MG63 (cell line): ENCODE data around the gene TEAD1. TPM values are rescaled to one million over a fixed set of nuclear protein-coding genes. Genes with fewer than 3 reads are reported as not detected.

Source experiments
- DNase-seq: peaks from one replicate; pipeline ENCODE4 v3.0.0-alpha.2; 2020
- H3K27me3 ChIP-seq: fragments of 250-450 bp; sonication (Bioruptor Pico); 2 replicates; pipeline ENCODE4 v1.5.1; 2020; ENCODE audit warnings: mild to moderate bottlenecking, moderate library complexity
- H3K36me3 ChIP-seq: fragments of 250-450 bp; sonication (Bioruptor Pico); 2 replicates; pipeline ENCODE4 v1.5.1; 2020; ENCODE audit warnings: mild to moderate bottlenecking, moderate library complexity
- H3K4me3 ChIP-seq: fragments of 250-450 bp; sonication (Bioruptor Pico); 2 replicates; pipeline ENCODE4 v1.5.1; 2020; ENCODE audit warnings: mild to moderate bottlenecking, moderate library complexity
- H3K9me3 ChIP-seq: fragments of 250-450 bp; sonication (Bioruptor Pico); 2 replicates; pipeline ENCODE4 v1.5.1; 2020; ENCODE audit warnings: mild to moderate bottlenecking, moderate library complexity
- total RNA-seq: library from RNA; depleted of rRNA; stranded (reverse); fragments of >200 nt; shearing (Covaris generic); gene quantifications from 2 replicates; pipeline ENCODE4 v1.2.3, GENCODE V29; 2014; ENCODE audit warnings: low replicate concordance; rRNA removed

Gene TEAD1
- 16.9 and 17.5 TPM in 2 replicates for total RNA-seq

DNA sequence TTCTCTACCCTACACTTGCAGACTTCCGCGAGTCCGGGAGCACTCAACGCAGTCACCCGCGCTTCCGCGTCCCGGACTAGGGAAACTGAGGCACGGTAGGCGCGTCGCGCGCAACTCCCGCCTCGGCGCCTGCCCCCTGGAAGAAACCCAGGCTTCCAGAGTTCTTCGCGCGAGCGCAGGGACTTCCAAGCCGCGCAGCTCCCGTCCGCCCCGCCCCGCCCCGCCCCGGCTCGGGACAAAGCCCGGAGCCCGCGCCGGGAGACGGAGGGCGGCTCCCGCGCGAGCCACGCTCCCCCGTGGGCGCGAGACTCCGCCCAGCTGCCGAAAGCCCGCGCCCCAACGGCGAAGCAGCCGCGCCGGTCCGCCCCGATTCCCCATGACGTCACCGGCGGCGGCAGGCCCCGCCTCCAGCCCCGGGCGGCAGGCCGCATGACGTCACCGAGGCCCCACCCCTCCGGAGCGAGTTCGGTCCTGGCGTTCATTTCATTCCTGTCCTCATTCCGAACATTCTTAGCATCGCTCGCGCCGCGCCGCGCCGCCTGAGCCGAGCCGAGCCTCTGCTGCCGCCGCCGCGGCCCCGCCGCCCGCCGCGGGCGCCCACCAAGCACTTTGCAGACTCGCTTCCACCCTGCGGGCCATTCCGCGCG is at the start of gene TEAD1:
Gene TEAD1 (plus strand): TSS at position 498 of the 647 bp plus-strand sequence.
- peak; percentile 94 for DNase-seq
- Histone ChIP-seq H3K36me3 (peaks cover 27% of the 10 kb centered on the region), H3K9me3 (no peaks in the 10 kb centered on the region), H3K4me3 (peak within 1 kb of the TSS; percentile 70), H3K27me3 (no peaks in the 10 kb centered on the region)

DNA sequence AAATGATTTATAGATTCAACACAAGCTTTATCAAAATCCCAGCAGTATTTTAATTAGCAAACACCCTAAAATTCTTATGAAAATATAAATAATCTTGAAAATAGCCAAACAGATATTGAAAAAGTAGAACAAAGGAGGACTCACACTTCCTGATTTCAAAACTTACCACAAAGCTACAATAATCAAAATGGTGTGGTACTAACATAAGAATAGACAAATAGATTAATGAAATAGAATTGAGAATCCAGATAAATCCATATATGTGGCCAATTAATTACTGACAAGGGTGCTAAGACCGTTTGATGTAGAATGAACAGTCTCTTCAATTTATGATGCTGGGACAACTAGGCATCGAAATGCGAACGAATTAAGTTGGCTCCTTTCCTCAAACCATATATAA is 49.6 kb upstream of the TEAD1 start:
- Histone ChIP-seq H3K27me3 (no peaks in the 10 kb centered on the region), H3K4me3 (no peak overlapping the region), H3K9me3 (peaks cover 15% of the 10 kb centered on the region), H3K36me3 (no peaks in the 10 kb centered on the region)
- no peak for DNase-seq

DNA sequence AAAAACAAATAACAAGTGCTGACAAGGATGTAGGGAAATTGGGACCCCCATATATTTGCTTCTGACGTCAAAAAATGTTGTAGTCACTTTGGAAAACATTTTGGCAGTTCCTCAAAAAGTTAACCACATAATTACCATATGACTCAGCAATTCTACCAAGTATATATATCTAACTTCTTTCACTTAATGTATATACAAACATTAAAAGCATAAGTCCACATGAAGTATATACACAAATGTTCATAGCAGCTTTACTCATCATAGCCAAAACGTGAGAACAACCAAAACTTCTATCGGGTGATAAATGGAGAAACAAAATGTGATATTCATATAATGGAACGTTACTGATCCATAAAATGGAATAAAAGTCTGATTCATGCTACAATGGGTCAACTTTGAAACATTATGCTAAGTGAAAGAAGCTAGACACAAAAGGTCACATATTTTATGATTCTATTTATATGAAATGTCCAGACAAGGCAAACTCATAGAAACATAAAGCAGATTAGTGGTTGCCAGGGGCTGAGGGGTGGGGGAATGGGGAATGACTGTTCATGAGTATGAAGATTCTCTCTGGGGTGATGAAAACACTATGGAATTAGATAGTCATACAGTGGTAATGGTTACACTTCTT is 48.7 kb upstream of the TEAD1 start:
- Histone ChIP-seq H3K9me3 (peaks cover 15% of the 10 kb centered on the region), H3K27me3 (no peaks in the 10 kb centered on the region), H3K36me3 (no peaks in the 10 kb centered on the region), H3K4me3 (no peak overlapping the region)
- DNase-seq: peak; percentile 89

DNA sequence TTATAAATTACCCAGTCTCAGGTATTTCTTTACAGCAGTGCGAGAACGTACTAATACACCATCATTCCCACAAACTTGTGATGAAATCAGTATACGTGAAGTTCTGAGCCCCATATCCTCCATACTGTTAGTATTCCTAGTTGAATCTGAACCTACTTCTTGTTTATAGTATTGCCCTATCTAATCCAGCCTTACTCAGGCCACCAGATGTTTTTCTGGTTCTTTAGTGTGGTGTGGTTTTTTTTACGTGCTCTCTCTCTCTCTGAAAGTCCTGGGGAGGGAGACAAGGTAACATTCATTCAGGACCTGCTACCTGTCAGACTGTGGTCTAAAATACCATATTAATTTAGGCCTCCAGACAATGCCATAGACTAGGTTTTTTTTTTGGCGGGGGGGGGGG is 47.6 kb upstream of the TEAD1 start:
- no peak for DNase-seq
- H3K36me3 ChIP-seq: no peaks in the 10 kb centered on the region
- H3K4me3 ChIP-seq: no peak overlapping the region
- H3K9me3 ChIP-seq: peaks cover 15% of the 10 kb centered on the region
- no peaks in the 10 kb centered on the region for H3K27me3 ChIP-seq

DNA sequence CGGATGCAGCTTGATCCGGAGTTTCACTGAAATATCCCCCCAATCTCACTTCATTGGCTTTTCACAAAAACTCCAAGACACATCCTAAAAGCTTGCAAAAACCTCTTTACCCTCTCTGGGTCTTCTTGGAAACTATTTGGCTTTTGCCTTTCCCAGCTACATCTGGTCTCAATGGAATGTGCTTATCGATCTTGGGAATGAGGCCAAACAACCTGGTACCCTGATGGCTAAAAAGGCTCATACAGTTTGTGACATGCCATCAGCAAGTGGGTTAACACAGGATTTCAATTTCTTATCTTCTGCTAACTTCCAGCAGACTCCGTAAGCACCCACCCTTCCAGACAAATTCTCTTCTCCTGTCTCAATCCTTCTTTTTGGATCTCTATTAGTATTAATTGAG is 45.9 kb upstream of the TEAD1 start:
- DNase-seq: no peak
- H3K4me3 ChIP-seq: no peak overlapping the region
- H3K27me3 ChIP-seq: no peaks in the 10 kb centered on the region
- H3K9me3 ChIP-seq: peaks cover 15% of the 10 kb centered on the region
- H3K36me3 ChIP-seq: no peaks in the 10 kb centered on the region

DNA sequence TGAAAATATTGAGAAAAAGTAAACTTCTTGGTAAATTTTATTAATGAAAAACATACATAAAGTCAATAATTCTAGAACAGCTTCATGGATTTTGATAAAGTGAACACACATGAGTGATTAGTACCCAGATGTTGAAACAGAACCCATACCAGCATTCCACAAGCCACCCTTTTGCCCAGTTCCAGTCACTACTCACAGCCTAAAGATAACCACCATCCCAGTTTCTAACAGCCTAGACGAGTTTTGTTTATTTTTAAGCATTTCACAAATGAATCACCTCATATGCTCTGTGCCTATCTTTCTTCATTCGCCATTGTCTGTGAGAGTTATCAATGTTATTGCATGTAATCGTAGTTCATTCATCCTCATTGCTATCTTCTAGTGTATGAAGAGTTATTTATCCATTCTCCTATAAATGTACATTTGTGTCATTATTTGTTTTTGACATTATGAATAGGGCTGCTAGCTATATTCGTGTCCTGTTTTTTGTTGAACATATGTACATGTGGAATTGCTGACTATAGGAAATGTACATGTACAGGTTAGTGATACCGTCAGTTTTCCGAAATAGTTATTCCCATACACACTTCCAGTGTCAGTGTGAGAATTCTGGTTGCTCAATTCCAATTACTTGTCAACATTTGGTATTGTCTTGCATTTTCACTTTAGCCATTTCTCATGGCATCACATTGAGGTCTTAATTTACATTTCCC is 44.5 kb upstream of the TEAD1 start:
- DNase-seq: peak; percentile 47
- H3K4me3 ChIP-seq: no peak overlapping the region
- peaks cover under 1% of the 10 kb centered on the region for H3K9me3 ChIP-seq
- H3K36me3 ChIP-seq: no peaks in the 10 kb centered on the region
- H3K27me3 ChIP-seq: no peaks in the 10 kb centered on the region

DNA sequence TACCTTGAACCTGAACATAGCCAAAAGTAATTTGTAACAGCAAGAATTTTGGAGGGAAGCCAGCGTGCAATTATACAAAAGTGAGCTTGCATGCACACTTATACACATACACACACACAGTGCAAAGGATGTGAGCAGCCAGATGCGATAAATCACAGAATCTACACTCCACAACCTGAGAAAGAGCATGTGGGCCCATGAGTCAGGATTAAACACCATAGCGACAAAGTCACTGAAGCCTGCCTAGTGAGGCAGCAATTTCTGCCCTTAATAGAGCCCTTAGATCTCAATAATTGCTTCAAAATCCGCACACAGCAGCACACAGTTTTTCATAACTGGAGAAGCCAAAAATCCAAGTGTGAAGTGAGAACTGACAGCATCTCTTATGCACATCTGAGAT is 42.6 kb upstream of the TEAD1 start:
- no peaks in the 10 kb centered on the region for H3K9me3 ChIP-seq
- no peak for DNase-seq
- H3K4me3 ChIP-seq: no peak overlapping the region
- H3K36me3 ChIP-seq: no peaks in the 10 kb centered on the region
- no peaks in the 10 kb centered on the region for H3K27me3 ChIP-seq

DNA sequence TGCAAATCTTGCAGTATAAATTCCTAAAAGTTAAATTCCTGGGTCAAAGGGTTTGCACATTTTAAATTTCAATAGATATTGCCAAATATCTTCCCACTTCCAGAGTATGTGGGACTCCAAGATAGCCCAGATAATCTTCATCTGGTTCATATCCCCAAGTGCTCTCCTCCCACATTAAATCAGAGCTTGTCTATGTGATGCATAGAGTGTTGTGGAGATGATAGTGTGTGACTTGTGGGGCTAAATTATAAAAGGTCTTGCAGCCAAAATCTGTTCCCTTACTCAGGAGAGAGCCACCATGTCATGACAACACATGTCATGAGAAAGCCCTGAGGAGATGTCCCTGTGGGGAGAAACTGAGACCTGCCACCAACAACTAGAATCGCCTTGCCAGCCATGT is 39.9 kb upstream of the TEAD1 start:
- no peaks in the 10 kb centered on the region for H3K9me3 ChIP-seq
- DNase-seq: no peak
- no peak overlapping the region for H3K4me3 ChIP-seq
- no peaks in the 10 kb centered on the region for H3K27me3 ChIP-seq
- no peaks in the 10 kb centered on the region for H3K36me3 ChIP-seq

DNA sequence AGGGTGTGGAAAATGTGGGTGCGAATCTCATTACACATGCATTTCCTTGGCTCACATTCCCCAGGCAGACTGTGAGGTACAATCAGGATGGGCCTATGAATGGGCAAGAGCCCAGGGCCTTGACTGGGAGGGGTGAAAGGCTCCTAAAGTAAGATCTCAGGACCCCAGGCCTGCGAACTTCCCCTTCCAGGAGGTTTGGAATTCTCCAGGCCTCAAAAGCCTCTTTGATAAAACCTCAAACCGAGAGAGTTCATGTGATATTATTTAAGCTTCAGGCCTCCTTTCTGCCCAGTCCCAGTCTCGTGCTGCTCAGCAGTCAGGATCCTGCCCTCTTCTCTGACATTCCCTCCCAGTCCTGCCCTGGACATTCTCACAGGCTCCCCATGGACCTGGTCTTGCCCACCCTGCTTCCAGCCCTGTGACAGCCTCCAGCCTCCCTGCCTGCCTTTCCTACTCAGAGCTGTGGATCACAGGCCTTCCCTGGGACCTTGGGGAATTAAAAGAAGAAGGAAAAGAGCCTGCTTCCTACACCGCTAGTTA is 37.3 kb upstream of the TEAD1 start:
- DNase-seq: no peak
- Histone ChIP-seq H3K36me3 (no peaks in the 10 kb centered on the region), H3K27me3 (no peaks in the 10 kb centered on the region), H3K9me3 (no peaks in the 10 kb centered on the region), H3K4me3 (no peak overlapping the region)

DNA sequence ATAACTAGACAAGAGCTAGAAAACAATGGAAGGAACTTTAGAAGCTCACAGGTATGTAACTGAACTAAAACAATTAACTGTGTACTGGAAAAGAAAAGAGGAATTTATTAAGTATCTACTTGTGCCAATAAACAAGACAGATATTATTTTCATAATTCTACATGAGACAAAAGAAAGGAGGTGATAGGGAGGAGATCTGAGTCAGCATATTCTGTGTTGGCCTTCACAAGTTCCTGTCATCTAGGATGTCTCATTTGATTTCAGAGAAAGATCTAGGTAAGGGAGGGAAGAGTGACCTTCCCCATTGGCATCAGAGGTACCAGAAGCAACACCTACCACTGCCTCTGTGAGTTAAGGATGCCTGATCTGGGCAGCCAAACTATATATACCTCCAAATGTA is 34.8 kb upstream of the TEAD1 start:
- no peaks in the 10 kb centered on the region for H3K36me3 ChIP-seq
- no peak for DNase-seq
- no peaks in the 10 kb centered on the region for H3K27me3 ChIP-seq
- H3K4me3 ChIP-seq: no peak overlapping the region
- no peaks in the 10 kb centered on the region for H3K9me3 ChIP-seq

DNA sequence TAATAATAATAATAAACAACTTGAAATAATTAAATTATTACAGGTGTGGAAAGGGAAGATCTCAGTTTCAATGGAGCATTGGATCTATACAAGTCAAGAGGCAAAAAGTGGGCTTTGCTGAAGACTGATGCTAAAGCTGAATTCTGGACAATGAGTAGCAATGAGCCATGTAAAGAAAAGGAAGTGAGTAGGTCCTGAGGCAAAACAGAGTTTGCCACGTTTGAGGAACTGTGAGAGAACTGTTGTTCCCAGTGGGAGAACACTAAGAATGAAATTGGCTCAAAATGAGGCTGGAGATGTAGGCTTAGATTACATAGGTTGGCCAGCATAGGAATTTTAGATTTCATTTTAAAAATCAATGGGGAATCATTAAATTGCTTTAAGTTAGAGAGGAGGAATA is 33.9 kb upstream of the TEAD1 start:
- Histone ChIP-seq H3K4me3 (no peak overlapping the region), H3K27me3 (no peaks in the 10 kb centered on the region), H3K36me3 (no peaks in the 10 kb centered on the region), H3K9me3 (no peaks in the 10 kb centered on the region)
- DNase-seq: no peak

DNA sequence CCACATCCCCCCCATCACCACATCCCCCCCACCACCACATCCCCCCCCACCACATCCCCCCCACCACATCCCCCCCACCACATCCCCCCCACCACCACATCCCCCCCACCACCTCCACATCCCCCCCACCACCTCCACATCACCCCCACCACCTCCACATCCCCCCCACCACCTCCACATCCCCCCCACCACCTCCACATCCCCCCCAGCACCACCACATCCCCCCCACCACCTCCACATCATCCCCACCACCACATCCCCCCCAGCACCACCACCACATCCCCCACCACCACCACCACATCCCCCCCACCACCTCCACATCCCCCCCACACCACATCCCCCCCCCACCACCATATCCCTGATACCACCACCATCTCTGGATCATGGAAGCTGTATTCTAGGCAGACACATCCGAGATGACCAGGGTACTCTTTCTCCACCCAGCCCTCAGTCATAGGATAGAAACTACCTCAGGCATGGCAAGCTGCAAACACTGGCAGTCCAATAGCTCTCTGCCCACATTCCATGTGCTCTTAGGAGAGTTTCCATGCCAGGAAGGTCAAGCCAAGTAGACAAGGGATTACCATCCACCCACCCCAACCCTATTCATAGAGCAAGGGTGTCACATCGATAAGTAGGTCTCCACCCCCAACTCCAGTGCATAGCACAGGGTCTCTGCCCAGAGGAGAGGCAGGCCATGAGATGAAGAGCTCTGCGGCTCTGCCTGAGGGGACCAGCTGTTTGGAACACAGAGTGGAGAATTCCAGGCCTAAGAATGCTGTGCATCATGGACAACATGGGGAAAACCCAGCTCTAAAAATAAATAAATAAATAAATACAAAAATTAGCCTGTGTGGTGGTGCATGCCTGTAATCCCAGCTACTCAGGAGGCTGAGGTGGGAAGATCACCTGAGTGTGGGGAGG is 33.0 kb upstream of the TEAD1 start:
- H3K27me3 ChIP-seq: no peaks in the 10 kb centered on the region
- DNase-seq: no peak
- H3K4me3 ChIP-seq: no peak overlapping the region
- no peaks in the 10 kb centered on the region for H3K36me3 ChIP-seq
- H3K9me3 ChIP-seq: peaks cover 4% of the 10 kb centered on the region; the same call in 1 of the 2 replicates

DNA sequence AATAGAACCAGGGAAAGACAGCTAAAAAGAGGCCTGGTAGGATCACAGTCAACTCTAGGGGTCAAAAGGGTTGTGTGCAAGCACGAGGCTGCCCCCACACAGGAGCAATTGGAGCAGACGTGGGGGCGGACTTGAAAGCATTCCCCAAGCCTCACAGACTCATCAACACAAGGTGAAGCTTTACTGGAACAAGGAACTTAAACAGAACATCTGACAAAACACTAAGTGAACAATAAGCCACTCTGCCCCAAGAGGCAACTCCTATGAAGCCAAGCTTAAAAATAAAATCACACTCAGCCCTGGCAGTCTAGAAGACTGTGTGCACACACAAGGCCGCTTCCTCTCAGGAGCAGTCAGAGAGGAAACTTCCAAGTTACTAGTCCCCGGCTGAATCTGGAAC is 32.2 kb upstream of the TEAD1 start:
- no peak for DNase-seq
- Histone ChIP-seq H3K36me3 (no peaks in the 10 kb centered on the region), H3K4me3 (no peak overlapping the region), H3K9me3 (peaks cover 7% of the 10 kb centered on the region), H3K27me3 (no peaks in the 10 kb centered on the region)

DNA sequence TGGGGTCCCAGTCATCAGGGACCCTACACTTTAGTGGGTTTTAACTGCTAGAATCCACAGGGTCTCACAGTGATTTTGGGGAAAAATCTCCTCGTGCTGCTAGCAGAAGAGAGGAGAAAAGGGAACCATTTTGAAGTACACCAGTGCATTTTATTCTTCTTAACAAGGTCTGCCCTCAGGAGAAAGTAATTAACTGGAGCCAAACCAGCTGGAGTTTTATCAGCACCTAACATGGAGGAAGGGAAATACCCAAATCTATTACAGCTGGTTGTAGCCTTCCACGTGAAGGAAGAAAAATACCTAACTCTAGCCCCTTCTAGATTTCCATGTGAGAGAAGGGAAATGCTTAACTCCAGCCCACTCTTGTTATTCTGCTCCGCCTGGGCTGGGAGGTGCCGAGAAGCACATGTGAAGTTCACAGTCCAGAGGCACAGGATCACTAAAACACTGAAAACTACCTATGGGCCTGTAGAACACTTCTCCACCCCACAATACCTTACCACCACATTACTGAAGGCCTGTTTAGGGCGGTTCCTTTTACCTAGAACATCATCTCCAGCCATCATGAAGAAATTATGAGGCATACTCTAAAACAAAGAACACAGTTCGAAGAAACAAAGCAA is 31.3 kb upstream of the TEAD1 start:
- Histone ChIP-seq H3K9me3 (peaks cover 7% of the 10 kb centered on the region), H3K36me3 (no peaks in the 10 kb centered on the region), H3K27me3 (no peaks in the 10 kb centered on the region), H3K4me3 (no peak overlapping the region)
- no peak for DNase-seq

DNA sequence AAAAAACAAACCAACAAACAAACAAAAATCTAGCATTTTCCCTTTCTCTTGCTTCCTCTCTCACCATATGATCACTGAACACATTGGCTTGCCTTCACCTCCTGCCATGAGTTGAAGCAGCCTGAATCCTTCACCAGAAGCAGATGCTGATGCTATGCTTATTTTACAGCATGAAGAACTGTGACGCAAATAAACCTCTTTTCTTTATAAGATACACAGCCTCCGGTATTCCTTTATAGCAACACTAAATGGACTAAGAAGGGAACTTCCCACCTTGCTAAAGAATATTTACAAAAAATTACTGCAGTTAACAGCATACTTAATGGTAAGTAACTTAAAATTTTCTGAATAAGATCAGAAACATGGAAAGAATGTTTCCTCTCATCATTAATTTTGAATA is 27.7 kb upstream of the TEAD1 start:
- DNase-seq: no peak
- no peaks in the 10 kb centered on the region for H3K27me3 ChIP-seq
- peaks cover 7% of the 10 kb centered on the region for H3K9me3 ChIP-seq
- no peaks in the 10 kb centered on the region for H3K36me3 ChIP-seq
- H3K4me3 ChIP-seq: no peak overlapping the region

DNA sequence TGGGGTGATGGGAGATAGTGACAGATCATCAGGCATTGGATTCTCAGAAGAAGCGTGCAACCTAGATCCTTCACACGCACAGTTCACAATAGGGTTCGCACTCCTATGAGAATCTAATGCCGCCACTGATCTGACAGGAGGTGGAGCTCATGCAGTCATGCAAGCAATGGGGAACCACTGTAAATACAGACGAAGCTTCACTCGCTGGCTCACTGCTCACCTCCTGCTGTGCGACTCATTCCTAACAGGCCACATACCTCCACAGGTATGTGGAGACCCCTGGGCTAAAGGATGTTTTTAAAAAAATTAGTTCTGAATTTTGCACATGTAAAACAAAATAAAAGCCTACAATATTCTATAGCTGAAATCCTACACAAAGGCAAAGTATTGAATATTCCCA is 20.5 kb upstream of the TEAD1 start:
- no peak for DNase-seq
- no peaks in the 10 kb centered on the region for H3K36me3 ChIP-seq
- H3K4me3 ChIP-seq: no peak overlapping the region
- peaks cover 2% of the 10 kb centered on the region; the same call in 1 of the 2 replicates for H3K9me3 ChIP-seq
- no peaks in the 10 kb centered on the region for H3K27me3 ChIP-seq
